Testis (tissue), 2 donors: ENCODE measurements around the gene MYO1F.

ENCODE experiments used
- POLR2A ChIP-seq: fragments of 450-650 bp; IDR thresholded peaks from one replicate; pipeline ENCODE4 v1.6.1; 2017; ENCODE audit warnings: antibody characterized with exemption, mild to moderate bottlenecking, moderate library complexity
- TF ChIP-seq, protein P1 (sequence below), 3 experiments: fragments of 450-650 bp in 2 of 3; fragments of 200-600 bp in 1 of 3; sonication (generic) in 1 of 3; IDR thresholded peaks; one replicate each; pipeline ENCODE4 v1.5.1; 2016 to 2019; ENCODE audit warnings: antibody characterized with exemption in 3 of 3, mild to moderate bottlenecking in 2 of 3, moderate library complexity in 1 of 3

DNA sequence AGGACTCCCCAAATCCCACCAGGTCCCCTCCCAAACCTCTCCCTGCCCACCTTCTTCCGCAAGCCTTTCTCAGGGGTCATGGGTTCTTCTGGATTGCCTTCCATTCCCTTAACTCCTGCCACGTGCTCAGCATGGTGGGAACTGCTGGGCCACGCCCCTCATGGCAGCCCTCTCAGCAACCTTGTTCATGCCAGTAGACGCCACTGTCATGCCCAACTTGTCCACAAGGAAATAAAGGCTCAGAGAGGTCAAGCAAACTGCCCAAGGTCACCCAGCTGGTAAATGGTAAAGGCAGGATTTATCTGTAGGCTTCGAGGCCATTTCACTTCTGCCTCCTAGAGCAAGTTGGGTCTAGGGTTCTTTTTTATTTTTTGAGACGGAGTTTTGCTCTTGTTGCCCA lies 85.7 kb downstream of the MYO1F start:
- TF ChIP-seq, protein P1, sequence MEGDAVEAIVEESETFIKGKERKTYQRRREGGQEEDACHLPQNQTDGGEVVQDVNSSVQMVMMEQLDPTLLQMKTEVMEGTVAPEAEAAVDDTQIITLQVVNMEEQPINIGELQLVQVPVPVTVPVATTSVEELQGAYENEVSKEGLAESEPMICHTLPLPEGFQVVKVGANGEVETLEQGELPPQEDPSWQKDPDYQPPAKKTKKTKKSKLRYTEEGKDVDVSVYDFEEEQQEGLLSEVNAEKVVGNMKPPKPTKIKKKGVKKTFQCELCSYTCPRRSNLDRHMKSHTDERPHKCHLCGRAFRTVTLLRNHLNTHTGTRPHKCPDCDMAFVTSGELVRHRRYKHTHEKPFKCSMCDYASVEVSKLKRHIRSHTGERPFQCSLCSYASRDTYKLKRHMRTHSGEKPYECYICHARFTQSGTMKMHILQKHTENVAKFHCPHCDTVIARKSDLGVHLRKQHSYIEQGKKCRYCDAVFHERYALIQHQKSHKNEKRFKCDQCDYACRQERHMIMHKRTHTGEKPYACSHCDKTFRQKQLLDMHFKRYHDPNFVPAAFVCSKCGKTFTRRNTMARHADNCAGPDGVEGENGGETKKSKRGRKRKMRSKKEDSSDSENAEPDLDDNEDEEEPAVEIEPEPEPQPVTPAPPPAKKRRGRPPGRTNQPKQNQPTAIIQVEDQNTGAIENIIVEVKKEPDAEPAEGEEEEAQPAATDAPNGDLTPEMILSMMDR (IDR thresholded peaks at IDR 0.05): no peak
- no peak for TF ChIP-seq POLR2A
